ENCODE measurements around the gene NRG2.

NRG2 gene

DNA sequence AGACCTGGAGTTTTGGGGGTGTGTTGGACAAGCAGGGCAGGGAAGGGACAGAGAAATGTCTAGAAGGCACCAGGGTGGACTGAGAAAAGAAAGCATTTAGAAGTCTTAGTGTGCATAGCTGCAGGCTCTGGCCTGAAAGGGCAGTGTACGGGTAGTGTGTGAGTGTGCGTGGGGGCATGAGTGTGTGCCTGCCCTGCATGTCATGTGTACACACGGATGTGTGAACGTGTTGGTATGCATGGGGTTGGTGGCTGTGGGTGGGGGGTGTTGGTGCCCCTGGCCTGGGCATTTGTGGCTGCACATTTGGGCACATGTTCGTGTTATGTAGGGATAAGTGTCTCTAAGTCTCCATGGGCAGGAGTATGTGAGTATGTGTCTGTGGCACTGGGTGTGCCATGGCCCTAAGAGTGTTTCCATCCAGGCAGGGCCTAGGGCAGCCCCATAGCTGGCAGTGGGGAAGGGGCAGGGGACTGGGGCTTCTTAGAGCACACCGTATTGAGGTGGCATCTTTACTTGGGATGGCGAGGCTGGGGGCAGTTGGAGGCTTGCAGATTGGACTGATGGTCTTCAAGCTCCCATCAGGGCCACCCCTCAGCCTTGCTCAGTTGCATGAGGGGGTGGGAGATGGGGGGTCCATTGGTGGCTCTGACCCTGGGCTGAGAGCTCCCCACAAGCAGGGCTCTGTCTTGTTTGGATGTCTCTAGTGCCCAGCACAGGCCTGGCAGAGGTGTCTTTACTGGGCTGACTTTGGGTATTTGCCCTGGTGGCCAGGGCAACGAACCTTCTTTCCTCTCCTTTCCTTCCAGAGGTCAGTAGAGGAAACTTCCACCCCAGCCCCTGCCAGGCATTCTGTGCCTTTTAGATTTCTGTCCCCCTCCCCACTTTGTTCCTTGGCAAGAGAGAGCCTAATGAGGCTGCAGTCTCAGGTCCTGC, 232.5 kb downstream of the NRG2 start:
- no peak for DNase-seq (ENCODE audit: low read depth)

DNA sequence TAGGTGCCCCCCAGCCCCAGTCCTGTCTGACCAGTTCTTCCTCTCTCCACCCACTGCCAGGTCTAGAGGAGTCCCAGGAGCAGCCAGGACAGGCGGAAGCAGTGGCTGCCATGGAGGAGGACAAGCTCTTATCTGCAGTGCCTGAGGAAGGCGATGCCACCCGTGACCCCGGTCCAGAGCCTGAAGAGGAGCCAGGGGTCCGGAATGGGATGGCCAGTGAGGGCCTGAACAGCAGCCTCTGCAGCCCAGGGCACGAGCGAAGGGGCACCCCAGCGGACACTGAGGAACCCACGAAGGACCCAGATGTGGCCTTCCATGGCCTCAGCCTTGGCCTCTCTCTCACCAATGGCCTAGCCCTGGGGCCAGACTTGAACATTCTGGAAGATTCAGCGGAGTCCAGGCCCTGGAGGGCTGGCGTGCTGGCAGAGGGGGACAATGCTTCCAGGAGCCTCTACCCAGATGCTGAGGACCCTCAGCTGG, 233.7 kb downstream of the NRG2 start:
- DNase-seq (ENCODE audit: low read depth) = no peak

DNA sequence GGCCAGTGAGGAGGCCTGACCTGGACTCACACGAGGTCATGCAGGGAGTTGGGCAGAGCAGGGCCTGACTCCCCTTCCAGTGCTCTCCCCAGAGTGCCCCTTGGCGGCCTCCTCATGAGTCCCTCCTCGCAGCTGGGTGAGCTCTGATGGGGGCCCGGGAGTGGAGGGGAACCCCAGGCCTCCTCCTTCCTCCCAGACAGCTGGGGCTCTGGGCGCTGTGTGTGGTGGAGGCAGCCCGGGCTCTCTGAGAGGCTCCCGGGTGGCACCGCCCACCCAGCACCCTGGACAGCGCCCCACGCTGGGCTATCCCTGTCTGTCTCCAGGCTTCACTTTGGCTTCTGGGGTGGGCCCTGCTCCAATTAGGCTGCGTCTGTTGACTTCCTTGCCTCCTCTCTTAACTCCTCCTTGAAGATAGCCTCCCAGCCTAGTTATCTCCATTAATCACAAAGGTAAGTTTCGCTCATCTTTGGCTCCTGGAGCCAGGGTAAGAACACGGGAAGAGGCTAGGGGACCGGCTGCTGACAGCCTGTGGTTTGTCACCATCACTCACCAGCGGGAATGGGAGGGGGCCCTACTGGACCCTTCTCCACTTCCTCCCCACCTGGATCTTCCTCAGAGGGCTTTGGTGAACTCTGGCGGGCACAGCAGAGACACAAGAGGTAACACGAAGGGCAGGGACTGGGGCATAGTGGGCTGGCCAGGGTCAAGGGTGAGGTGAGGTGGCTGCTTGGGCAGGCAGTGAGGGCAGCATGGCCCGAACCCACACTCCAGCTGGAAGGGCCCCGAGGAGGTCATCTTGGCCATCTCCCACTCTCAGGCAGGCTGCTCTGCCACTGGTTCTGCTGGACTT, 234.4 kb downstream of the NRG2 start:
- DNase-seq (ENCODE audit: low read depth) = no peak

DNA sequence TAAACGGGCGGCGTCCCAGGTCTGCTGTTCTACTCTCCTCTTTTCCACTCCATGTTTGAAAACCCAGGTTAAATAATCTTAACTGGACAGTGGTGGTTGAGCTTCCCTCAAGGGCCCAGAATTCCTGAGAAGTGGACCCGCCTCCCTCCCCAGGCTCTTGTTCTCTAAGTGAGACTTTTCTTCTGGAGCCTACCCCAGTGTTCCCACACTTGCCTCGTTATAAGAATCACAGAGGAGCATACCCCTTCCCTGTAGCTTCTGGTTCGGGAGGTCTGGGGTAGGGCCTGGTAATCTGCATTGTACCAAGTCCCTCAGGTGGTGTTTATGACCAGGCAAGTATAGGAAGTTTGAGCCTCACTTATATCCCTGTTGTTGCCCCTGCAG, 235.5 kb downstream of the NRG2 start:
- DNase-seq (ENCODE audit: low read depth) = no peak

DNA sequence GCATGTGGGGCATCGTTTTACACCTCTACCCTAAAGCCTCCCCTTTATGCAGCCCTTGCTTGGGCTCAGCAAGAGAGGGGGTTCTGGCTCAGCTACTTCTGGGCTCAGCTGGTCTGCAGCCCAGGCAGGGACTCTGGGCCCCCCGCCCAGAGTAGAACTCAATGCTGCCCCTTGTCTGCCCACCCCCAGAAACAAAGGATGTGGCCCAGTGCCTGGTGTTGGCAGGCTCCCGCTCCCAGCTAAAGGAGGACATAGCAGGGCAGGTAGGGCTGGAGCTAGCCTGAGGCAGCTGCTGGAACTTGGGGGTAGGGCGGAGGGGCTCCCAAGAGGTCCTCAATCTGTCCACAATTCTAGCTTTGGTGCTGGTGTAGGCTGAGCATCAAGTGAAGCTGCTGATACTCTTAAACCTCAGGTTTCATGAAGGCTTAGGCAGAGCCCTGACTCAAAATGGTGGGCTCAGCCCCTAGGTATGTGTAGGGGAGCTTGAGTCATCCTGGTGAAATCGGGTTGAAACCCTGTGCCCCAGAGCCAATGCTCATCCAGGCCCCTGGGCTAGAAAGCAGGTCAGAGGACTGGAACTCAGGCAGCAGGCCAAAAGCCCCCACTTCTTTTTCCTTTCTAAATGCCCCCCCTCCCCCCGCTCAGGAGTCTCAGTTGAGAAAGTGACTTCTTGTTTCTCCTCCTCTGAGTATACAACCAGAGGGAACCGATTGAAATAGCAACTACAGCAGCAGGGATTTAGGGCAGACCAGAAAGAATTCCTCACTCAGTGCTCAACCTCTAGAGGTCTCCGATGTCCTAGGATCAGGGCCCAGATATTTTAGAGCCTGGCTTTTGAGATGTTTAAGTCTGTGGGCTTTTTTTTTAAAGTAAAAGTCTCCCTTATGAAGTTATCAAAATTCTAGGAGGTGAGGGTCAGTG, 236.1 kb downstream of the NRG2 start:
- DNase-seq (ENCODE audit: low read depth) = no peak

DNA sequence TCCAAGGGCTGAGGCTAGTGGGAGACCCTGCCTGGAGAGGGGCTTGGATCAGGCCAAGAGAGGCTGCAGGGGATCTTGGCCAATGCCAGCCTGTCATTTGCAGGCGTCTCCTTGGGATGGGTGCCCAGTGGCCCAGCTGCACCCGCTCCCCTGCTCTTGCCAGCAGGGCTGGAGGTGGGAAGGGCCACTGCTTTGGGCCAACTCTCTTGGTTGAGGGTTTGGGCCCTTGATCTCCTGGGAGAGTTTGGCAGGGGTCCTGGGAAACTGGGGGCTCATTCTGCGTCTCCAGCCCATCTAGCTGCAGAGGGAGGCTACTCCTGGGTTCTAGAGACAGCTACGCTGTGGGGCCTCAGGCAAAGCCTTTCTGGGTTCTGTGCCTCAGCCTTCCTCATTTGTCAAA, 237.0 kb downstream of the NRG2 start:
- DNase-seq (ENCODE audit: low read depth) = no peak

DNA sequence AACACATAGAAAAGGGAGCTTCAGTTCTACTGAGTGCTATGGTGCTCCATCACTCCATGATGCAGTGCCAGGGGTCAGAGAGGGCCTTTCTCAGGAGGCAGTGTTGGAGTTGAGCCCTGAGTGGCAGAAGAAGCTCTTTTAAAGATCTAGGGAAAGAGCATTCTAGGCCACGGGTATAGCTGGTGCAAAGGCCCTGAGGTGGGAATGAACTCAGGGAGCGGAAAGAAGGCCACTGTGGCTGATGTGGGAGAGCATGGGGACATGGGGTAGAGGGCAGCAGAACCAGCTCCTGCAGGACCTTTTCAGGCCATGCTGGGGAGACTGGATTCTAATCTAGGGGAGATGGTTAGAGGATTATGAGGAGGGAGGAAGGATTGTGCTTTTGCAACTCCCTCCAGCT, 237.6 kb downstream of the NRG2 start:
- DNase-seq (ENCODE audit: low read depth) = no peak

DNA sequence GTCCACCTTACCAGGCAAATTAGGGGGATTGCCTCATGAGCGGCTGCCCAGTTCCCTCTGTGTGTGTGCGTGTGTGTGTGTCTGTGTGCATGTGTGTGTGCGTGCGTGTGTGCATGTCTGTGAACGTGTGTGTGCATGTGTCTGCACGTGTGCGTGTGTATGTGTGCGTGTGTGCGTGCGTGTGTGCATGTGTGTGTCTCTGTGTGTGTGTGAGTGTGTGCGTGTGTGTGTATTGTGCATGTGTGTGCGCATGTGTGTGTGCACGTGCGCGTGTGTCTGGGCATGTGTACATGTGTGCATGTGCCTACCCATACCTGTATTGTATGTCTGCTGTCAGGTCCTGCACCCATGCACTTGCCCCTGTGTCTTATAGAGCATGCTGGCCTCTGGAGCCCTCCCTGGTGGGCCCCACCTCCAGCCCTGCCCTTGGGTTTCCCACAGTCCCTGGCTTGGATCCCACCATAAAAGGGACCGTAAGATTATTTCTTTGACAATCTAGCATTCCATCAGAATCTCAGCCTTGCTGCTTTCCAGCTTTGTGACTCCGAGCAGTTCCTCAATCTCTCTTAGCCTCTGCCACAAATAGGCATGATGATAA, 238.2 kb downstream of the NRG2 start:
- no peak for DNase-seq (ENCODE audit: low read depth)

DNA sequence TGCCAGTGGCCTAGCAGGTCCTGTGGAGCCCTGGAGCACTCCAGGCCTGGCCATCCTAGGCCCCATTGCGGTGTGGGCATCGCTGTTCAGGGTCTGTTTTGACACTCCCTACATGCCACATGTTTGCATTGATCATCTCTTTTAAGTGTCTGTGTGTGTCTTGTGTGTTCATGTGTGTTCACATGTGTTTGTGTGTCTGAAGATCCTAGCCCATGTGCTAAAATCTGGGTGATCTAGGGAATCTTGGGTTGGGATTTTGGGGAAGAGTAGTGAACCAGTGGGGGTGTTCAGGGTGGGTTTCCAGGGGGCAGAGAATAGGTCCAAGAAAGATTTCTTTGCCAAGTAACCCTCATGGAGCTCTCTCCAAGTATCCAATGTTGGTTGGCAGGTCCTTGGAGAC, 239.1 kb downstream of the NRG2 start:
- DNase-seq (ENCODE audit: low read depth) = no peak

DNA sequence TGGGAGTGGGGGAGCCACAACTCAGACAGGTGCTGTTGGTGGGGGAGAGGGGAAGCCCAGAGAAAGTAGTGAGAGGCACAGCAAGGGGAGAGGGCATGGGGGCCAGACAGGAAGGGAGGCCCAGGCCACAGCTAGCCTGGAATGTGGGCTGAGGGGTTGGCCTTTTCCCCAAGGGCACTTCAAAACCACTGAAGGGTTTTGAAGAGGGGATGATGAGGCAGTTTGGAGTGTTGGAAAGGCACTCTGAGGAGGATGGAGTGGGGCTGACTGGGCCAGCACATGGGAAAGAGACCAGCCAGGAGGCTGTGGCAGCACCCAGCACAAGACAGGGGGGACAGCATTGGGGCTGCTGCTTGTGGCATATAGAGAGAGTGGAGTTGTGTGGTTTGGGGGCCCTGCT, 243.7 kb downstream of the NRG2 start:
- DNase-seq (ENCODE audit: low read depth) = no peak

DNA sequence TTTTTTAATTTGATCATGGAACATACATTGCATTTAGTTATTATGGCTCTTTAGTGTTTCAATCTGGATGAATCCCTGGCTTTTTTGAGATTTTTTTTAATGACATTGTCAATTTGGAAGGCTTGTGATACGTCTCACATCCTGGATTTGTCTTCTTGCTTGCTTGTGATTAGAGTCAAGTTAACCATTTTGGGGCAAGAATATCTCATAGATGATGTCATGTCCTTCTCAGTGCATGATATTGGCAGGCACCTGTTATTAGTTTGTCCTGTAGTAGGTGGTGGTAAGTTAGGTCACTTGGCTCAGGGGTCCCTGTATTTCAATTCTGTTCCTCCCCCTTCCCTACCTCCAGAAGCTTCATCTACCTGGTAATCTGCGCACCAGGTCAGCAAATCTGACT, 244.2 kb downstream of the NRG2 start:
- DNase-seq (ENCODE audit: low read depth) = no peak

DNA sequence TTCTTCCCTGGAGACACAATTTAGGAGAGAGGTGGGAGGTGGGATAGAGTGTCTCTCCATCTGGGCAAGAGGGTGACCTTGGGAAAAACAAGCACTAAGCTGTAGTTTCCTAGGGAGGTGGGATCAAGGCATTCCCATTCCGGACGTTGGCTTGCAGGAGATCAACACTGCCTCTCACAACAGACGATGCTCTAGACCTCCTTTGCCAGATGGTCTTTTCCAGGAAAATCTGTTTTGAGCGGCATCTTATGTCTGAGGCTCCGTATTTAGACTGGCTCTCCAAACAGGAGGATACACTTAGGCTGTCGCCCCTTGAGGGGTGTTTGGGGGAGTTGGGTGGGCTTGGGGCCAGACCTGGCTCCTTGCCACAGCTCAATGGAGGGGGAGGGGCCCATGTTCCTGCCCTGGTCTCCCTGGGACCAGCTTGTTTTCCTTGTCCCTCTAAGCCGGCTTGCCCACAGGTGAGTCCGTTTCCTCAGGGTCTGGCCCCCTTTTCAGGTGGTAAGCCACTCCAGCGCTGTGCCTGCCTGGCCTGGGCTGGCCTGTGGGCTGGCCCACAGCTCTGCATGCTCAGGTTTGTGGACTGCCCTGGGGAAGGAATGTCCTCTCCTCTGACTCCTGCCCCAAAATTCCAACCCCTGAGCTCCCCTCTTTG, 245.1 kb downstream of the NRG2 start:
- no peak for DNase-seq (ENCODE audit: low read depth)

DNA sequence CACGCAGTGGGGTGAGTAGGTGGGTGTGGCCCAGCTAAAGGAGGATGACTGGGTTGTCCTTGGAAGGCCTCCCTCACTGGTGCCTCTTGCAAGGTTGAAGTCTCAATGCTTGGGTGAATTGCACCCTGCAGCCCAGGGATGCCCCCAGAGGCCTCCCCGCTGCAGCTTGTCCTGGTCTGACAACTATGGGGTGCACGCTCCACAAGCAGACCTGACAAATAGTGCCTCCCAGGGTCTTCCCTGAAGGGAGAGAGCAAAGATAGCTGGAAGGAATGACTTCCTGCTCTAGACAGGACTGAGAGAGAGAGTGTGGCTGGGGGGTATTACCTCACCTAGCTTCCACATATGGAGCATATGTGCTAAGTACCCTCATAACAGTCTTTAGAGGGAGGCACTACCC, 245.8 kb downstream of the NRG2 start:
- no peak for DNase-seq (ENCODE audit: low read depth)
